GM18511 (cell line): ENCODE results near the gene ANO4.
A peak's percentile ranks its signal among the peaks of the same experiment; 100 is the strongest.
"Not testable (repeated sequence)": the region's sequence is repeated elsewhere in the genome, so short reads cannot be mapped to it uniquely, and the experiment has no call there.

Experiments
- ATAC-seq: cut with Tn5 transposase; IDR thresholded peaks from one replicate; pipeline ENCODE4 v1.9.1; 2021; ENCODE audit warnings: mild to moderate bottlenecking, moderate library complexity; ENCODE audit not compliant: unreplicated experiment

The ANO4 gene

GRCh38 chr12:101038289-101038871 lies 243.8 kb downstream of the ANO4 start:
- no peak for ATAC-seq

GRCh38 chr12:101039848-101040531 lies 245.4 kb downstream of the ANO4 start:
- ATAC-seq, result no peak

DNA sequence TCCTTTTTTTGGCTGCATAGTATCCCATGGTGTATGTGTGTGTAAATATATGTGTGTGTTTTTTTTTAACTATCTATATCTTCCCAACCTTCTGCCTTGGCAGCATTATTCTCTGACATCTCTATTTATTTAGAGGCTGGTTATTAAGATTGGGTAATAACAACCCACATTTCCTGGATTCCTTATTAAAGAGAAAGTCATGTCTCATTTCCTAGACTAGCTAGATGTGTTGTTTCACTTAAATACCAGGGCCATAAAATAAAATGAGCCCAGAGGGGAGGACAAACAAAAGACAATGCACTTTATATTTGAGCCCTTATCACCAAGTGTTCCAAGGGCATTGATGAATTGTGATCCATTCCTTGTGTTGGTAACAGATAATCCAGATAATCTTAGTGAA lies 246.4 kb downstream of the ANO4 start:
- no peak for ATAC-seq

DNA sequence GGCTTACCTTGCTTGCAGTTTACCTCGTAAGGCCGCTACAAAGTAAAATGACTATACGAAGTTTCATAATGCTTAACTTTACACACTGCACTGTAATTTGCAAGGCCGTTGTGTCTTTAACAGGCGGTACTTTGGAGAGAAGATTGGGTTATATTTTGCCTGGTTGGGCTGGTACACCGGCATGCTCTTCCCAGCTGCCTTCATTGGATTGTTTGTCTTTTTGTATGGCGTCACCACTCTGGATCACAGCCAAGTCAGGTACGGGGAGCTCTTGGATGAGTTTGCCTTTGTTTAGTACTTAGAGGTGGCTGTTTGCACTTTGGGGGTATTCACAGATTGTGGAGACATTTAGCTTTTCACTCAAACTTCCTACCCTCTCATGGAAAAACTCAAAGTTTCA lies 247.6 kb downstream of the ANO4 start:
- no peak for ATAC-seq

GRCh38 chr12:101044512-101045059 lies 250.0 kb downstream of the ANO4 start:
- ATAC-seq, result no peak

DNA sequence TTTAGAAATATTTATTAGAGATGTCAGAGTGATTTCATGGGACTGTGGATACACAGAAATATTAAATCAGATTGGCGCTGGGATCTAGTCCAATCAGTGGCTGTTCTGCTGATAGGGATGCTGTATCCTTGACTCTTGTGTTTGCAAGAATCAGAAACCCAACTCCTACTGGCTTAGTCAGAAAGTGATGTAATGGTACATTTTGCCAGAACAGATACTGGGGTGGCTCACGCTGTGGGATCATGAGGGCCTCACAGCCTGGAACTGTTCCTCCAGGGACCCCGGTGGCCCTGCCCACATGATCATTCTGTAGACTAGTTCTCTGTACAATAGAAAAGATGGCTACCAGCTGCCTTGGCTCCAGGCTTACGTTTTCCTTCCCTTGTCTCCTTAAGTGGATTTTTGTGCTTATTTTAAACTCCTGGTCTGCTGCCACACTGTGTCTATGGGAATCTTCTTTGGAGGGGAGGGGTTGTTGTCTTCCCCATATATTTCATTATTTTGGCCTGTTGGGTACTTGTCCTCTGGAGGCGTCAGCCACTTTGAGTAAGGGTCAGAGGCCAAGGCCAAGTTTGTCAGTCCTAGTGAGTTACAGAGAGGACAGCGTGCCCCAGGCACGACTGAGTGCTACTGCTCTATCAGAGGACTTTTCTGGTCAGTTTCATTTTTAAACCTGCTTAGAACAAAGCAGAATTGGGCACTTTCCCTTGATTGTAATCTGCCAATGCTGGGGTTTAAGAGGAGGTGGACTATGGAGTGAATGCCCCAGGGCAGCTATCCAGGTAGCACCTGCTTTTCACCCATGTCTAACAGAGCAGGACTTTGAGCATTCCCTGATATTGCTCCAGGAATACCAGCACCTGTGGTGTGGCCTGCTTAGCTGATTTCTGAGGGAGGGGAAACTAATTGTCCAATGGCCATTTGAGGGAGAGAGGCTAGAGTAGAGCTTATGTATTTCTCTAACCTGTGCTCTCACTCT lies 251.2 kb downstream of the ANO4 start:
- no peak for ATAC-seq

- no peak for ATAC-seq
Measured at GRCh38 chr12:101047652-101048051, 253.1 kb downstream of the ANO4 start.

- ATAC-seq, result no peak
Measured at GRCh38 chr12:101050631-101051030, 256.1 kb downstream of the ANO4 start.

GRCh38 chr12:101051151-101051550 lies 256.6 kb downstream of the ANO4 start:
- ATAC-seq, result no peak

GRCh38 chr12:101051901-101052550 lies 257.4 kb downstream of the ANO4 start:
- ATAC-seq, result no peak

DNA sequence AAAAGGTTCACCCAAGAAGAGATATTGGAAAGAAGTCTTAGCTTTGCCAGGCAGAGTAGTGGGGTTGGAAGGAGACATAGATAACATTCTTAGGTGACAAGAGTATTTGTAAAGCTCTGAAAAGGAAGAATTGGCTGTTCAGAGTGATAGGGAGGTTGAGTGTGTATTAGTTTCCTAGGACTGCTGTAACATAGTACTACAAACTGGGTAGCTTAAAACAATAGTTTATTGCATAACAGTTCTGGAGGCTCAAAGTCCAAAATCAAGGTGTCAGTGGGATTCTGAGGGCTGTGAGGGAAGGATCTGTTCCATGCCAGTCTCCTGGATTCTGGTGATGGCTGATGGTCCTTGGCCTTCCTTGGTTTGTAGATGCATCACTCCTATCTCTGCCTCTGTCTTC lies 258.6 kb downstream of the ANO4 start:
- ATAC-seq, result no peak

- no peak for ATAC-seq
Measured at GRCh38 chr12:101055940-101056339, 261.4 kb downstream of the ANO4 start.

- not testable (repeated sequence) for ATAC-seq
Measured at GRCh38 chr12:101062508-101062907, 267.9 kb downstream of the ANO4 start.

DNA sequence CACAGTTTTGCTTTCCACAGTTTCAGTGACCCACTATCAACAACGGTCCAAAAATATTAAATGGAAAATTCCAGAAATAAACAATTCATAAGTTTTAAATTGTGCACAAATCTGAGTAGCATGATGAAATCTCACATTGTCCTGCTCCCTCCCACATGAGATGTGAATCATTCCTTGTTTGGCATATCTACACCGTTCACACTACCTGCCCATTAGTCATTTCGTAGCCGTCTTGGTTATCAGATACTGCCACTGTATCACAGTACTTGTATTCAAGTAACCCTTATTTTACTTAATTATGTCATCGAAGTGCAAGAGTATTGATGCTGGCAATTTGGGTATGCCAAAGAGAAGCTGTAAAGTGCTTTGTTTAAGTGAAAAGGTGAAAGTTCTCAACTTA lies 270.1 kb downstream of the ANO4 start:
- ATAC-seq, result no peak

GRCh38 chr12:101066489-101066888 lies 271.9 kb downstream of the ANO4 start:
- no peak for ATAC-seq

- ATAC-seq, result no peak
Measured at GRCh38 chr12:101068402-101068801, 273.8 kb downstream of the ANO4 start.

GRCh38 chr12:101068836-101069235 lies 274.3 kb downstream of the ANO4 start:
- ATAC-seq, result no peak

GRCh38 chr12:101074940-101075680 lies 280.5 kb downstream of the ANO4 start:
- peak; percentile 86 for ATAC-seq

GRCh38 chr12:101076921-101077320 lies 282.3 kb downstream of the ANO4 start:
- no peak for ATAC-seq
